B cell (primary cell): ENCODE results near the gene AGPAT1. TPM values are rescaled to one million over a fixed set of nuclear protein-coding genes. Genes with fewer than 3 reads are reported as not detected.

Source experiments
- ATAC-seq: fragments of 200-7000 bp; cut with Tn5 transposase; one replicate; pipeline ENCODE4 v1.10.0; 2021; ENCODE audit warnings: low read depth, mild to moderate bottlenecking, moderate number of reproducible peaks, moderate library complexity
- CTCF ChIA-PET: fragments of 350-600 bp; sonication (Branson Sonifier 250); formaldehyde crosslinking; loops from one replicate; lab custom pipeline; 2021; ENCODE audit warnings: antibody characterized with exemption, inconsistent platforms; lab: Charles Lee
- POLR2A ChIA-PET: fragments of 350-600 bp; sonication (Branson Sonifier 250); formaldehyde crosslinking; loops from one replicate; lab custom pipeline; 2021; ENCODE audit warnings: antibody characterized with exemption; lab: Charles Lee
- DNase-seq: peaks from one replicate; pipeline ENCODE4 v3.0.0; 2013
- H2AFZ ChIP-seq: 2 replicates; pipeline ENCODE4 v1.6.1; 2012; ENCODE audit warnings: mild to moderate bottlenecking, low read depth, low read length; ENCODE audit not compliant: insufficient read depth, poor library complexity, severe bottlenecking
- H3K27ac ChIP-seq, 2 donors: 1 replicate in 1 of 2; 2 replicates in 1 of 2; pipeline ENCODE4 v1.5.1; 2012 to 2013; ENCODE audit warnings: low read length in 2 of 2, mild to moderate bottlenecking in 2 of 2, moderate library complexity in 1 of 2
- H3K27me3 ChIP-seq, 4 experiments: fragments of 200-600 bp in 1 of 4; sonication (generic) in 1 of 4; replicated peaks in 1 of 4; 1 replicate in 2 of 4; 2 replicates in 2 of 4; pipeline versions ENCODE4 v1.6.1 to v1.7.0; 2013 to 2016; ENCODE audit warnings: low read length in 3 of 4, mild to moderate bottlenecking in 2 of 4, mixed read lengths in 1 of 4, moderate library complexity in 1 of 4; ENCODE audit not compliant: insufficient read depth in 4 of 4, control insufficient read depth in 3 of 4; ENCODE audit errors: control extremely low read depth in 1 of 4
- H3K36me3 ChIP-seq, 2 experiments: replicated peaks in 1 of 2; 1 replicate in 1 of 2; 2 replicates in 1 of 2; pipeline versions ENCODE4 v1.6.1 to v1.7.1; 2013; ENCODE audit warnings: low read length in 1 of 2; ENCODE audit not compliant: insufficient read depth in 2 of 2, control insufficient read depth in 1 of 2; ENCODE audit errors: control extremely low read depth in 1 of 2, extremely low read depth in 1 of 2
- H3K4me1 ChIP-seq, 2 donors: fragments of 200-600 bp in 1 of 2; sonication (generic) in 1 of 2; 1 replicate in 1 of 2; 2 replicates in 1 of 2; pipeline versions ENCODE4 v1.5.1 to v1.6.1; 2013 to 2017; ENCODE audit warnings: low read length in 2 of 2; ENCODE audit not compliant: control insufficient read depth in 2 of 2, insufficient read depth in 2 of 2
- H3K4me2 ChIP-seq: replicated peaks from 2 replicates; pipeline ENCODE3; 2012; ENCODE audit warnings: mild to moderate bottlenecking, low read depth, low read length; ENCODE audit not compliant: poor library complexity, severe bottlenecking
- H3K4me3 ChIP-seq, 5 experiments: fragments of 200-600 bp in 1 of 5; sonication (generic) in 1 of 5; 1 replicate in 3 of 5; 2 replicates in 2 of 5; pipeline versions ENCODE4 v1.5.1 to v1.7.0; 2011 to 2016; ENCODE audit warnings: low read length in 4 of 5, mild to moderate bottlenecking in 4 of 5, low read depth in 2 of 5, control low read depth in 1 of 5, moderate library complexity in 1 of 5; ENCODE audit not compliant: insufficient read depth in 1 of 5; ENCODE audit errors: control extremely low read depth in 1 of 5, extremely low read depth in 1 of 5
- H3K79me2 ChIP-seq: fragments of 200-600 bp; sonication (generic); one replicate; pipeline ENCODE4 v1.6.0; 2016; ENCODE audit warnings: low read length; ENCODE audit not compliant: control insufficient read depth, insufficient read depth
- H3K9ac ChIP-seq: fragments of 200-600 bp; sonication (generic); 2 replicates; pipeline ENCODE4 v1.6.1; 2017; ENCODE audit warnings: mild to moderate bottlenecking, low read length, moderate library complexity
- H3K9me3 ChIP-seq, 3 donors: one replicate each; pipeline versions ENCODE4 v1.6.1 to v1.7.1; 2013; ENCODE audit warnings: low read length in 2 of 3; ENCODE audit not compliant: control insufficient read depth in 2 of 3, insufficient read depth in 1 of 3; ENCODE audit errors: control extremely low read depth in 1 of 3
- H4K20me1 ChIP-seq: 2 replicates; pipeline ENCODE4 v1.6.0; 2012; ENCODE audit warnings: mild to moderate bottlenecking, low read length; ENCODE audit not compliant: insufficient read depth, control insufficient read depth, poor library complexity, severe bottlenecking
- H3K27ac Mint-ChIP-seq: one replicate; pipeline ENCODE4 v1.8.0; 2021; ENCODE audit warnings: mixed read lengths
- H3K27me3 Mint-ChIP-seq: one replicate; pipeline ENCODE4 v1.8.0; 2021; ENCODE audit warnings: mixed read lengths
- H3K4me1 Mint-ChIP-seq: one replicate; pipeline ENCODE4 v1.8.0; 2021; ENCODE audit warnings: mixed read lengths
- H3K4me3 Mint-ChIP-seq: one replicate; pipeline ENCODE4 v1.8.0; 2021; ENCODE audit warnings: mixed read lengths
- H3K9me3 Mint-ChIP-seq: one replicate; pipeline ENCODE4 v1.8.0; 2022; ENCODE audit warnings: mixed read lengths; ENCODE audit not compliant: insufficient read depth
- CTCF ChIP-seq: fragments of 200-600 bp; IDR thresholded peaks from one replicate; pipeline ENCODE4 v1.8.0; 2022; ENCODE audit warnings: antibody characterized with exemption, mild to moderate bottlenecking
- EZH2 ChIP-seq: IDR thresholded peaks from 2 replicates; pipeline ENCODE4 v1.6.1; 2012; ENCODE audit warnings: borderline replicate concordance, low read depth, mild to moderate bottlenecking, moderate library complexity, low read length; ENCODE audit not compliant: insufficient read depth, poor library complexity, severe bottlenecking
- WGBS: methylation state at CpG from one replicate; pipeline ENCODE4 v1.1.5; 2013; ENCODE audit warnings: missing lambda C conversion rate; ENCODE audit not compliant: insufficient coverage; 5-methylcytosine and 5-hydroxymethylcytosine counted together
- intact Hi-C: fragments of 100-400 bp; cut with micrococcal nuclease; formaldehyde crosslinking; loops from one replicate; pipeline ENCODE4 v1.10.0; 2022
- polyA minus RNA-seq: library from RNA; depleted of rRNA, polyadenylated mRNA; stranded (reverse); fragments of >200 nt; gene quantifications from 2 replicates; pipeline ENCODE4 v1.2.3, GENCODE V29; 2012
- polyA plus RNA-seq: library from polyadenylated mRNA; depleted of rRNA; stranded (reverse); fragments of >200 nt; gene quantifications from 2 replicates; pipeline ENCODE4 v1.2.3, GENCODE V29; 2012
- total RNA-seq, 2 donors: library from RNA; stranded (reverse); fragments of 120-200 nt in 1 of 2; gene quantifications; 1 replicate in 1 of 2; 2 replicates in 1 of 2; pipeline versions ENCODE4 v1.2.3 to v1.2.4, GENCODE V29; 2013 to 2022

The AGPAT1 gene
- total RNA-seq, result 27.4 and 29.8 TPM in 2 replicates
- total RNA-seq (2013), result 23.1 TPM
- 27.2 and 37.1 TPM in 2 replicates for polyA plus RNA-seq
- polyA minus RNA-seq, result 16.1 and 24.1 TPM in 2 replicates

- Histone ChIP-seq H3K9me3 (no peaks in the 10 kb centered on the region), H3K4me1 (peaks cover 34 to 50% of the 10 kb centered on the region in 2 donors), H3K4me3 (peak within 1 kb of the TSS; percentile 75 to 87 (median 82)), H3K9ac (peak within 1 kb of the TSS; percentile 81), H2AFZ (peak within 1 kb of the TSS; percentile 86), H3K79me2 (peaks cover 25% of the 10 kb centered on the region), H3K4me2 (peak within 1 kb of the TSS; percentile 93), H3K27ac (peak within 1 kb of the TSS; percentile 97 to 98), H3K27me3 (no peaks in the 10 kb centered on the region), H4K20me1 (no peaks in the 10 kb centered on the region), H3K36me3 (peaks cover 3 to 12% of the 10 kb centered on the region in 2 experiments)
- 2% methylated on average over 8 of the region's 27 CpGs for WGBS
- Mint-ChIP-seq H3K27ac (peak within 1 kb of the TSS; percentile 99), H3K9me3 (no peaks in the 10 kb centered on the region), H3K27me3 (no peaks in the 10 kb centered on the region), H3K4me3 (peak within 1 kb of the TSS; percentile 97), H3K4me1 (peaks cover 68% of the 10 kb centered on the region)
- DNase-seq, result peak; percentile 96
- TF ChIP-seq CTCF (no peak), EZH2 (no peak)
- ChIA-PET POLR2A (interaction anchor here (1.0 to 3.0 kb wide), 4 partner anchors 15 to 46 kb away, joined by 3 to 25 read pairs (median 10); partner anchors contain the start of genes FKBPL and PBX2), CTCF (interaction anchor here (1.0 to 1.4 kb wide), 4 partner anchors 20 to 57 kb away, joined by 3 to 6 read pairs (median 4); no protein-coding TSS in a partner anchor)
- intact Hi-C loops, result loop anchor here (1.0 to 5.0 kb wide), 7 partner anchors 14 to 1396 kb away; partner anchors contain the start of genes CSNK2B, HSD17B8, LY6G5B and NELFE
- ATAC-seq, result peak; percentile 46
These were observed at the start of gene AGPAT1 for GRCh38 chr6:32175711-32176475. Gene AGPAT1 (minus strand): TSS chr6:32176084. CDS start chr6:32171496, 4,588 bp downstream.
